HG02678 (cell line): ENCODE measurements around the gene MINPP1.
"Not testable (repeated sequence)": the region's sequence is repeated elsewhere in the genome, so short reads cannot be mapped to it uniquely, and the experiment has no call there.

Experiments
- ATAC-seq: cut with Tn5 transposase; IDR thresholded peaks from one replicate; pipeline ENCODE4 v1.9.1; 2021; ENCODE audit warnings: mild to moderate bottlenecking, moderate library complexity; ENCODE audit not compliant: unreplicated experiment

Gene MINPP1, protein sequence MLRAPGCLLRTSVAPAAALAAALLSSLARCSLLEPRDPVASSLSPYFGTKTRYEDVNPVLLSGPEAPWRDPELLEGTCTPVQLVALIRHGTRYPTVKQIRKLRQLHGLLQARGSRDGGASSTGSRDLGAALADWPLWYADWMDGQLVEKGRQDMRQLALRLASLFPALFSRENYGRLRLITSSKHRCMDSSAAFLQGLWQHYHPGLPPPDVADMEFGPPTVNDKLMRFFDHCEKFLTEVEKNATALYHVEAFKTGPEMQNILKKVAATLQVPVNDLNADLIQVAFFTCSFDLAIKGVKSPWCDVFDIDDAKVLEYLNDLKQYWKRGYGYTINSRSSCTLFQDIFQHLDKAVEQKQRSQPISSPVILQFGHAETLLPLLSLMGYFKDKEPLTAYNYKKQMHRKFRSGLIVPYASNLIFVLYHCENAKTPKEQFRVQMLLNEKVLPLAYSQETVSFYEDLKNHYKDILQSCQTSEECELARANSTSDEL

DNA sequence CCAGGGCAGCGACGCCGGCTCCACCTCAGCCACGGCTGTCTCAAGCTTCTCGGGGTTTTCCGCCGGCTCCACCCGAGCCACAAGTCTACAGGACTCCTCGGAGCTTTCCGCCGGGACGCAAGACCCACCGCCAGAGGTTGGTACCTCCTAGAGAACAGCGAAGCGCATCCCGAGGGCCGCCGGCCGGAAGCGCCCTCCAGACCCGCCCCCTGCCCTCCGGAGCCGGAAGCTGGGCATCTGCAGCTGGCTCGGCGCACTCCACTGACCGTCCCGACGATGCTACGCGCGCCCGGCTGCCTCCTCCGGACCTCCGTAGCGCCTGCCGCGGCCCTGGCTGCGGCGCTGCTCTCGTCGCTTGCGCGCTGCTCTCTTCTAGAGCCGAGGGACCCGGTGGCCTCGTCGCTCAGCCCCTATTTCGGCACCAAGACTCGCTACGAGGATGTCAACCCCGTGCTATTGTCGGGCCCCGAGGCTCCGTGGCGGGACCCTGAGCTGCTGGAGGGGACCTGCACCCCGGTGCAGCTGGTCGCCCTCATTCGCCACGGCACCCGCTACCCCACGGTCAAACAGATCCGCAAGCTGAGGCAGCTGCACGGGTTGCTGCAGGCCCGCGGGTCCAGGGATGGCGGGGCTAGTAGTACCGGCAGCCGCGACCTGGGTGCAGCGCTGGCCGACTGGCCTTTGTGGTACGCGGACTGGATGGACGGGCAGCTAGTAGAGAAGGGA, at the start of gene MINPP1:
Gene MINPP1 (plus strand): TSS at position 254 of the 726 bp plus-strand sequence. CDS start 23 bp downstream, at position 277.
- peak; percentile 91 for ATAC-seq

DNA sequence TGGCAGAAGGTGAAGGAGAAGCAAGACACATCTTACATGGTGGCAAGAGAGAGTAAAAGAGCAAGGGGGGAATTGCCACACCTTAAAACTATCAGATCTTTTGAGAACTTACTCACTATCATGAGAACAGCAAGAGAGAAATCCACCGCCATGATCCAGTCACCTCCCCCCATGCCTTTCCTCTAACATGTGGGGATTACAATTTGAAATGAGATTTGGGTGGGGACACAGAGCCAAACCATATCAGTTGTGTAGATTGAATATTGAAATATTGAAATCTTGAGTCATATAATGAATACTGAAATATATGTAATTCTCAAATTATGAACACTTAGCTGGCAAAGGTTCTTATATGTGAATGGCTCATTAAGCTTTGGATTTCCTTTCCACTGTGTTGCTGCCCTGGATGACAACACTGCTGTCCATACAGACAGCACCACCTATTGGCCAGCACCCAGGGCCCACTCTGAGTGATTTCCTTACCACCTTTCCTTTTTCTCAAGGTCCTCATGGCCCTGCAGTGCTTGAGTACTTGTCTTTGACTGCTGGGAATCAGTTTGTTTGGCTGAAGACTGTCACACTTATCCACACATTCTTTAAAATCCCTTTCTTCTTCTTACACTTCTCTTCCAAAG, 48.0 kb upstream of the MINPP1 start:
- ATAC-seq: not testable (repeated sequence)

DNA sequence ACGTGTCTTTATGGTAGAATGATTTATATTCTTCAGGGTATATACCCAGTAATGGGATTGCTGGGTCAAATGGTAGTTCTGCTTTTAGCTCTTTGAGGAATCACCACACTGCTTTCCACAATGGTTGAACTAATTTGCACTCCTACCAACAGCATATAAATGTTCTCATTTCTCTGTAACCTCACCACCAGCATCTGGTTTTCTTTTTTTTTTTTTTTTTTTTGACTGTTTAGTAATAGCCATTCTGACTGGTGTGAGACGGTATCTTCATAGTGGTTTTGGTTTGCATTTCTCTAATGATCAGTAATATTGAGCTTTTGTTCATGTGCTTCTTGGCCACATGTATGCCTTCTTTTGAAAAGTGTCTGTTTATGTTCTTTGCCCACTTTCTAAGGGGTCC, 42.9 kb upstream of the MINPP1 start:
- ATAC-seq: not testable (repeated sequence)

DNA sequence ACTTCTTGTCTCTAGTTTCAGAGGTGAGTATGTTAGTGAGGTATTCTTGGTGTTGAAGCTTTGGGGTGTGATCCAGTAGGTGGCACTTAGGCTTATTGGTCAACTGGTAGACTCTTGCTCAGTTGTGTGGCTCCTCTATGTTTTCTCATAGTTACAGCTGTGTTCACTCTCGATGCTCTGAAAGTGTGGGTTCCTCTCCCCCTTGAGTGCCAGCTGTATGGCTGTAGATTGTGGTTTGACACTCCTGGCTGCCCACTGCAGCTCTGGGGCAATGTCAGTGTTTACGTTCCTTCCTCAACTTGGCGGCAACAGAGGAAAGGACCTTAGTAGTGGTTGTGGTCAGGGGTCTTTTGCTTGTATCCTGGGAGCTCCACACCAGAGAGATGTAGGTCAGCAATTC, 37.8 kb upstream of the MINPP1 start:
- ATAC-seq: not testable (repeated sequence)

DNA sequence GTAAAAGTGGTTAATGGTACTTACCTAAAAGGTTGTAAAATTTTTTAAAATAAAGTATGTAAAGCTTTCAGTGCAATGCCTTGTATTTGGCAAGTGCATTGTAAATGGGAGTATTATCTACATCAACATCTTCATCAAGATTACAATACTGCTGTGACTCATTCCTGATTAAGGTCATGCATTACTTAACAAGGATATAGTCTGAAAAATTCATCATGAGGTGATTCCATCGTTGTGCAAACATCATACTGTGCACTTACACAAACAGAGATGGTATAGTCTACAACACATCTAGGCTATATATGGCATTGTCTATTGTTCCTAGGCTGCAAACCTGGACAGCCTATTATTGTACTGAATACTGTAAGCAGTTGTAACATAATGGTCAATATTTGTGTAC, 16.0 kb upstream of the MINPP1 start:
- ATAC-seq: not testable (repeated sequence)

DNA sequence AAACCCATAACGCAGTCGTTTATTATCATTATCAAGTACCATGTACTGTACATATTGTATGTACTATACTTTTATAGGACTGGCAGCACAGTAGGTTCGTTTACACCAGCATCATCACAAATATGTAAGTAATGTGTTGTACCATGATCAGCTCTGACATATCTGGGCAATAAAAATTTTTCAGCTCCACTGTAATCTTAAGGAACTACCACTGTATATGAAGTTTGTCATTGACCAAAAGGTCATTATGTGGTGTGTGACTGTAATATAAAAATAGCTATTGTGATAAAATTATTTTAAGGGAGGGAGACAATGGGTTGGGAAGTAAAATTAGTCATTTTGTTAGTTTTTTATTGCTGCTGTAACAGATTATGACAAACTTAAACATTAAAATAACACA, 14.4 kb upstream of the MINPP1 start:
- not testable (repeated sequence) for ATAC-seq

DNA sequence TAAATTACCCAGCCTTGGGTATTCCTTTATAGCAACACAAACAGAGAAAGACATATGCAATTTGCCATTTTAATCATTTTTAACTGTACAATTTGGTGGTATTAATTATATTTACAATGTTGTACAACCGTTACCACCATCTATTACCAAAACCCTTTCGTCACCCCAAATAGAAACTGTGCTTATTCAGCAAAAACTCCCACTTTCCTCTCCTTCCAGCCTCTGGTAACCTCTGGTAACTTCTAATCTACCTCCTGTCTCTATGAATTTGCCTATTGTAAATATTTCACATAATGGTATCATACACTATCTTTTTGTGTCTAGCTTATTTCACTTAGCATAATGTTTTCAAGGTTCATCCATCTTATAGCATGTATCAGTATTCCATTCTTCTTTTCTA, 12.2 kb upstream of the MINPP1 start:
- not testable (repeated sequence) for ATAC-seq

DNA sequence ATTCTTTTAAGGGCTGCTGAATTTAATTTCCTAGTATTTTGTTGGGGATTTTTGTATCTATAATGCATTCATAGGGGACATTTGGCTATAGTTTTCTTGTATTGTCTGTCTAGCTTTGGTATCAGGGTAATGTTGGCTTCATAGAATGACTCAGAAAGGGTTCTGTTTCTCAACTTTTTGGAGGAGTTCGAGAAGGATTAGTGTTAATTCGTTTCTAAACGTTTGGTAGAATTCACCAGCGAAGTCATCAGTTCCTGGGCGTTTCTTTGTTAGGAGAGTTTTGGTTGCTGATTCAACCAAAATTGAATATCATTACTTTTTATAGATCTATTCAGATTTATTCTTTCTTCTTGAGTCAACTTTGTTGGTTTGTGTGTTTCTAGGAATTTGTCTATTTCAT, 9.2 kb upstream of the MINPP1 start:
- ATAC-seq: not testable (repeated sequence)

DNA sequence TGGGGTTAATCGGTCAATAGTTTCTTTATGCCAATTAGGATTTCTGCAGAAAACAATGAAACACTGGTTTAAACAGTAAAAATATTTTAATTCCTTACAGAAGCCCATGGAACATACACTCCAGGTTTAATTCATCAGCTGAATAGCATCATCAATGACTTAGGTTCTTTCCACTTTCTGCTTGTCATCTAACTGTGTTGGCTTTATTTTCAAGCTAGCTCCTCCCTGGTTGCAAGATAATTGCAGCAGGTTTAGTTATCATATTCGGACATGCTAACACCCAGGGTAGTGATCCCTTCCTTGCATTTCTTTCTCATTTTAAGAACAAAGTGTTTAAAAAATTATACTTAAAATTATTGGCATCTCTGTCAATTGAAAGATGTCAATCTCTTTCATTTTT, 7.3 kb upstream of the MINPP1 start:
- ATAC-seq: not testable (repeated sequence)

DNA sequence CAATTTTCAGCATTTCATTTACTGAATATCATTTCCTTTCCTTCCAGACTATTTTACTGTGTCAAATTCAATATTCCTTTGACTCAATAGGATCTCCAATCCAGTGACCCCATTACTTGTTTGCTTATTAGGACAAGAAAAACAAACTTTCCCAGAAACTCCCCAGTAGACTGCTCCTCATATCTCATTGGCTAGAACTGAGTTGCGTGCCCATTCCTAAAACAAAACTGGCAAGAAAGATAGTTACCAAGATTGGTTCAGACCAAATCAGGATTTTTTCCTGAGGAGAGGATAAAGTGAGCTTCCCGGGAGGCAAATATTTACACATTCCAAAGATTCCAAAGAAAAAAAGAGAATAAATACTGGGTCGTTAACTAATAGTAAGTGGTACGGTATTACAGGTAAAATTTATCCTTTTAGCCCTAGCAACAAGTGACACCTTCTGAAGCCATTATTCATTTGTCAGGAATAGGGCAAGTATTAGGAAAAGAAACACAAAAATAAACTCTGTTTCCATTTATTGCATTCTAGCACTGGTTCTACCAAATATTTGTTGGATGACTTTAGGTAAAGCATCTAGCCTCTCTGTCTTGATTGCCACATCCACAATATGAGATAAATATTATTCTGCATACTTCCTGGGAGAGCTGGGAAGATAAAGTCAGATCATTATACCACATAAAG, 6.4 kb upstream of the MINPP1 start:
- ATAC-seq: not testable (repeated sequence)

DNA sequence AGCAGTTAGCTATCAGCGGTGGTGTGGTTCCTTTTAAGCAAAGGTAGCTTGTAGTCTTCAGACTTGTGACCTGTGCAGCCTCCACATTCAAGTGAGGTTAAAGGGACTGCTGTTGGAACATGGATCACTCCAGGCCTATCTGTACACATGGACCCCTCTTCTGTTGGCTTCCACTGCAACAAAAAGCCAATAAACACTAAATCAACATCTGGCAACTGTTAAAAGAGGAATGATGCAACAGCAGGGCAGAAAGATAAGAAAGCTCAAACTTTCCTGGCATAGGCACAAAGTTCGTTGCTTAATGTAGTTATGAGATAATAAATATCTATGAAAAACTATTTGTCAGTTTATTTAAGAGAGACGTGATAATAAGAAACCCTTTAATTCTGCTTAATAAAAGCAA, 4.0 kb upstream of the MINPP1 start:
- ATAC-seq: no peak

DNA sequence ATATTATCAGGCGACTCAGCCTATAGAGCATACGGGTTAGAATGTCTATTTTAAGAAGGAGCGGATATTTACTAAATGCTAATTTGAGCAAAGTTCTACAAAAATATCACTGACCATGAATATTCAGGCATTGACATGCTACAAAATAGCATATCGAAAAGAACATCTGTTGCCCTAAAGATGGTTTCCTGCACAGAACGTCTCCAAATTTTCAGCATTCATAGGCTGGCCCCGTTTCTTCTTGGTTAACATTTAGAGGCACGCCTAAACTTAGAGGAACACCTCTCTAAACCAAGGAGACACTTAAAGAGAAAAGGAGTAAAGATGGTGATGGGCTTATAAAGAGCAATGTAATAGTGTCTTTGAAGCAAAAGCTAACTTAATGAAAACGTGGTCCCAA, 1.3 kb upstream of the MINPP1 start:
- ATAC-seq: no peak

DNA sequence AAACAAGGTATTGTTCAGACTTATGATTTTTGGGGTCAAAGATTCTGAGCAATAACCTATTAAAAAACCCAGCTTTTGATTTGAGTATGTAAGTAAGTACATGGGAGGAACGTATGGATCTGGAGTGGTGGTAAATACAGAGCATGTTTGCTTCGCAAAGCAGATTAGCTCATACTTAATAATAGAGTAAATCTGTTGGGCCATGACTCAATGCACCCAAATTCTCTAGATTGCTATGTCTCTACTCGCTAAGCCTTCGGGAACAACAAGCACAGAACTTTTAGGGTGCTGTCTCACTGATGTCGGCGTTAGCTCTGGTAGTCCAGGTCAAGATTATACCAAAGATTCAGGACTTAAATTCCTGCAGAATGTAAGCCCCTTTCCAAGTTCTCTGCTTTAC, 807 bp upstream of the MINPP1 start:
- ATAC-seq: no peak

DNA sequence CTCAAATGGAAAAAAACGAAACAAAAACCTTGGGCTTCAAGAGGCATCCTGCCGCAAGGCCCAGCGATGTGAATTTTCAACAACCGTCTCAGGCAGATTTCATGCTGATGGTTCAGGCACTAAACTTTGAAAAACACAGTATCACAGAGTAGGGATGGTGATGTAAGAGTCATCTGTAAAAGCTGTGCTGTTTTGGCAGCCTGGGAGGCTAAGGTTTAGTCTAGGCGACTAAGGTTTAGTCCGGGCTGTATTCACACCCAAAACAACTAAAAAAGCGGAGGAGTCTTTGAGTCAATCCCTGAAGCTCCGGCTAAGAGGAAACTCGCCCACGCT, 420 bp upstream of the MINPP1 start:
- no peak for ATAC-seq

DNA sequence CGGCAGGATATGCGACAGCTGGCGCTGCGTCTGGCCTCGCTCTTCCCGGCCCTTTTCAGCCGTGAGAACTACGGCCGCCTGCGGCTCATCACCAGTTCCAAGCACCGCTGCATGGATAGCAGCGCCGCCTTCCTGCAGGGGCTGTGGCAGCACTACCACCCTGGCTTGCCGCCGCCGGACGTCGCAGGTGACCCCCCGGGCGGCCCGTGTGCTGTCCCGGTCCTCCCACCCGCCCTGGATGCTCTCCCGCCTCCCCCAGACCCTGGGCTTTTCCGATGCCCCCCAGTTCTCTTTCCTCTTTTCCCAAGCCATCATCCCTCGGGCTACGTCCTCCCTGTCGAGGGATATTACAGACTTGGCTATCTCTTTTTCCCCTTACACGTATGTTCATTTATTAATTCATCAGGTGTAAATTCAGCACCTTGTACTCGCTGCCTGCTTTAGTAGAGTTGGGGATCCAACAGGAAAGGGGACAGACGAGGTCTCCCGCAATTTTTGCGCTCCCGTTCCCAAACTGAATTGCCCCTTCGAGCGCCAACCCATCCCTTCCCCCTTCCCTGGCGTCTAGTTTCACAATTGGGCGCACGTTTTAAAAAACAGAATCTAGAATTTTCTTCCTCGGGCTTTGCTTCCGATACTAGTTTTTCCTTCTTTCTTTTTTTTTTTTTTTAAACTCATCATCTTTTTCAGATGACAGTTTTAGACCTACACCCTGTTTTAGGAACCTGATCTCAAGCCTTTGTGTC, 846 bp downstream of the MINPP1 start:
- peak; percentile 60 for ATAC-seq

DNA sequence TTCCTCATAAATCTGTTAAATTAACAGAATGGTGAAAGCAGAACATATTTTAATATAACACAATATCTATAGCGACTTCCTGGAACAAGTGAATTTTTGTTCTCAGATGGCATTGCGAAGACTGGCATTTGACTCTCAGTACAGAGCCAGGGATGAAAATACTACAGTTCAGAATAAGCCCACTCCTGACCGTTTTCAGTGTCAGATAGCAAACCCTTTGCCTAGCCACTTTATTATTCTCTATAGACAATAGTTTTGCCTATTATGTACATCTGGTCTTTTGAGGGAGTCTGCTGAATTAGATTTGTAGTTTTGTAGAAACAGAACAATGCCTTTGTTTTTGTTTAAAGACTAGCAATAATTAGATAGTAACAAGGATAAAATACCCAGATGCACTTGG, 2.3 kb downstream of the MINPP1 start:
- no peak for ATAC-seq

DNA sequence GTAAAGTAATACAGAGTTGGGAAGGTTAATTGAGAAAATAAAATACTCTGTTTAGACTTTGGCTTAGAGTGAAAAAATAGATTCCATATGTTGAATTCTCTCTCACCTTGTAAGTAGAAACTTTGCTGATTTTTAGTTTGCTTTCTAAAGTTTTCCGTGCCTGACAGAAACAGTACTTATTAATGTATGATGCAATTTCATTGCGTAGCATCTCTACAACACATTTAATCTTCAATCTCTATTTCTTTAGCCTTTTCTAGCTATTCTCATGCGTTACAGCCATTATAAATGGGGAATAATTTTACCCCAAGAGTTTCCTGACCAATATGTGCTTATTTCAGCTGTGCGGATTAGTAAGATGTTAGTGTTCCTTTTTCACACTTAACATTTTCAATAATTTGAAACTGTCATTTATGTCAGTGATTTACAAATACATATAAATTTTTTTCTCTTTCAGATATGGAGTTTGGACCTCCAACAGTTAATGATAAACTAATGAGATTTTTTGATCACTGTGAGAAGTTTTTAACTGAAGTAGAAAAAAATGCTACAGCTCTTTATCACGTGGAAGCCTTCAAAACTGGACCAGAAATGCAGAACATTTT, 3.3 kb downstream of the MINPP1 start:
- no peak for ATAC-seq

DNA sequence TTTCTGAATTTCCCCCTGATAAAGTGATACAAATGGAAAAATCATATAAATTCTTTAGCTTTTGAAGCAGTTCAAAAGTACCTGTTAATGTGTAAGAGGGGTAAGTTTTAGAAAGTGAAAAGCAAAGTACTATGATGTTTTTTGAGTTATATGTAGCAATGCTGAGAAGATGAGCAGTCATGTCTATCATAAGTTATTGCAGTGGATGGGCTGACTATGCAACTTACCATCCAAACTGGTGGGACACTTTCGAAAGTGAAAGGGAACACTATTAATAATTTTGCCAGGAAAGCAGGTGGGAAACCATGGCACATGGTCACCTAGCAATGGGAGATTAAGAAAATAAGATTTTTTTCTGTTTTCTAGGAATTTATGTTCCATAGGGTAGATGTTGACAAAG, 4.1 kb downstream of the MINPP1 start:
- ATAC-seq: no peak

DNA sequence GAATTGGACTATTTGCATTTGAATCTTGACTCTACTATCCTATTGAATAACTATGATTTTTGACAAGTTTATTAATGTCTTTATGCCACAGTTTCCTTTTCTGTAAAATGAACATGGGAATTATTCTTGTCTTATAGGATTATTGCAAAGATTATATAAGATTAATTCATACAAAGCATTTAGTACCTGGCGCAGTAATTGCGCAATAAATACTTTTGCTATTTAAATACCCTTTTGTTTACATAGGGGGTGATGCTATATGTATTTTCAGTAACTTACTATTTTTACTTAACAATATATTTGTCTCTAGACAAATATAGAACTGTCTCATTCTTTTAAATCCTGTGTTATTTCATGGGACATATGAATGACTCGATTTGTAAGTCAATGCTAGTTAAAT, 5.3 kb downstream of the MINPP1 start:
- ATAC-seq: no peak

DNA sequence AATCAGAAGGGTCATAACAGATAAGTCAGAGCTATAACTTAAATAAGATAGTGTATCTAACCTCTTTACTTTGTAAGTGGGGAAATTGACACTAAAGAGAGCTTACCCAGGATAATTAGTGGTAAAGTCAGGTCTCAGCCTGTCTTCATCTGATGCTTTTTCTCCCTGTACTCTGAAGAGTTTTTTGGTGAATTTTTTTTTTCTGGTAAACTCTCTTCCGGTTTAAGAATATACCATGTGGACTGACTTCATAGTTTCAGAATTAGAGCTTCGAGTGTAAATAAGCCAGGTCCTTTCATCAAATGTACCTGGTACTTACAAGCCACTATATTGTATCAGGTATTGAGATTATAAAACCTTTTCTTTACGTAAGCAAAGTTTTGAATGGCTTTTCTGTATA, 6.8 kb downstream of the MINPP1 start:
- no peak for ATAC-seq
